Naive thymus-derived CD4-positive, alpha-beta T cell (primary cell): Measurements from ENCODE around the gene C1QTNF3. TPM values are rescaled to one million over a fixed set of nuclear protein-coding genes. Genes with fewer than 3 reads are reported as not detected.
A peak's percentile ranks its signal among the peaks of the same experiment; 100 is the strongest.

ENCODE experiments used
- ATAC-seq: fragments of 150-1000 bp; cut with Tn5 transposase; 2 replicates; pipeline ENCODE4 v1.10.0; 2021; ENCODE audit warnings: mild to moderate bottlenecking, moderate library complexity
- CTCF ChIA-PET: fragments of 350-600 bp; sonication (Branson Sonifier 250); formaldehyde crosslinking; loops from one replicate; lab custom pipeline; 2021; ENCODE audit warnings: antibody characterized with exemption; lab: Charles Lee
- POLR2A ChIA-PET: fragments of 350-600 bp; sonication (Branson Sonifier 250); formaldehyde crosslinking; loops from one replicate; lab custom pipeline; 2021; ENCODE audit warnings: antibody characterized with exemption, inconsistent platforms; lab: Charles Lee
- DNase-seq, 9 donors: peaks; one replicate each; pipeline versions ENCODE4 v3.0.0 to v3.0.0-alpha.2; 2020 to 2022; ENCODE audit warnings: mixed read lengths in 1 of 9
- H3K27ac ChIP-seq: one replicate; pipeline ENCODE4 v1.7.0; 2013; ENCODE audit warnings: mild to moderate bottlenecking, low read depth, low read length, moderate library complexity
- H3K27me3 ChIP-seq, 2 donors: one replicate each; pipeline ENCODE4 v1.7.0; 2013; ENCODE audit warnings: low read length in 2 of 2, mild to moderate bottlenecking in 2 of 2, moderate library complexity in 2 of 2; ENCODE audit not compliant: control insufficient read depth in 2 of 2, insufficient read depth in 2 of 2
- H3K36me3 ChIP-seq, 3 experiments: 1 replicate in 2 of 3; 2 replicates in 1 of 3; pipeline ENCODE4 v1.7.0; 2013; ENCODE audit warnings: low read length in 3 of 3, mild to moderate bottlenecking in 3 of 3, moderate library complexity in 1 of 3; ENCODE audit not compliant: insufficient read depth in 3 of 3, control insufficient read depth in 2 of 3
- H3K4me1 ChIP-seq, 2 donors: one replicate each; pipeline ENCODE4 v1.7.0; 2013; ENCODE audit warnings: low read length in 2 of 2, mild to moderate bottlenecking in 2 of 2, moderate library complexity in 1 of 2; ENCODE audit not compliant: control insufficient read depth in 2 of 2, insufficient read depth in 2 of 2
- H3K4me3 ChIP-seq: 2 replicates; pipeline ENCODE4 v1.7.0; 2013; ENCODE audit warnings: mild to moderate bottlenecking, low read length
- H3K9me3 ChIP-seq, 3 experiments: 1 replicate in 2 of 3; 2 replicates in 1 of 3; pipeline ENCODE4 v1.7.0; 2013; ENCODE audit warnings: low read length in 3 of 3; ENCODE audit not compliant: control insufficient read depth in 2 of 3
- H3K27ac Mint-ChIP-seq, 9 donors: one replicate each; pipeline ENCODE4 v1.8.0; 2020 to 2022; ENCODE audit warnings: mixed read lengths in 9 of 9, mild to moderate bottlenecking in 8 of 9, moderate library complexity in 5 of 9, inconsistent platforms in 2 of 9
- H3K27me3 Mint-ChIP-seq, 5 donors: one replicate each; pipeline ENCODE4 v1.8.0; 2021 to 2022; ENCODE audit warnings: mixed read lengths in 5 of 5, mild to moderate bottlenecking in 1 of 5
- H3K36me3 Mint-ChIP-seq, 5 donors: one replicate each; pipeline ENCODE4 v1.8.0; 2020 to 2022; ENCODE audit warnings: mixed read lengths in 5 of 5, mild to moderate bottlenecking in 3 of 5, inconsistent platforms in 1 of 5
- H3K4me1 Mint-ChIP-seq, 7 donors: one replicate each; pipeline ENCODE4 v1.8.0; 2020 to 2022; ENCODE audit warnings: mixed read lengths in 7 of 7, mild to moderate bottlenecking in 3 of 7, inconsistent platforms in 1 of 7
- H3K4me3 Mint-ChIP-seq, 10 donors: one replicate each; pipeline ENCODE4 v1.8.0; 2020 to 2022; ENCODE audit warnings: mild to moderate bottlenecking in 10 of 10, mixed read lengths in 10 of 10, moderate library complexity in 6 of 10, inconsistent platforms in 2 of 10
- H3K9me3 Mint-ChIP-seq, 11 donors: one replicate each; pipeline ENCODE4 v1.8.0; 2020 to 2022; ENCODE audit warnings: mixed read lengths in 11 of 11, mild to moderate bottlenecking in 4 of 11, inconsistent platforms in 1 of 11, moderate library complexity in 1 of 11
- intact Hi-C, 2 donors: fragments of 100-400 bp; cut with micrococcal nuclease; formaldehyde crosslinking; loops; one replicate each; pipeline ENCODE4 v1.15.1; 2023
- polyA plus RNA-seq, 2 donors: library from polyadenylated mRNA; unstranded; fragments of 300-500 nt; fragmentation: Illumina TruSeq; gene quantifications; one replicate each; pipeline ENCODE4 v1.2.3, GENCODE V29; 2021
- total RNA-seq, 6 experiments: library from RNA in 5 of 6; stranded (reverse) in 5 of 6; gene quantifications; 1 replicate in 5 of 6; 2 replicates in 1 of 6; pipeline ENCODE4 v1.2.3 and lab custom pipeline; 2021 to 2026

The C1QTNF3 gene
- total and polyA plus RNA-seq, 7 experiments from 2014 or later = 0.32 to 8.8 (median 5.8) TPM

DNA sequence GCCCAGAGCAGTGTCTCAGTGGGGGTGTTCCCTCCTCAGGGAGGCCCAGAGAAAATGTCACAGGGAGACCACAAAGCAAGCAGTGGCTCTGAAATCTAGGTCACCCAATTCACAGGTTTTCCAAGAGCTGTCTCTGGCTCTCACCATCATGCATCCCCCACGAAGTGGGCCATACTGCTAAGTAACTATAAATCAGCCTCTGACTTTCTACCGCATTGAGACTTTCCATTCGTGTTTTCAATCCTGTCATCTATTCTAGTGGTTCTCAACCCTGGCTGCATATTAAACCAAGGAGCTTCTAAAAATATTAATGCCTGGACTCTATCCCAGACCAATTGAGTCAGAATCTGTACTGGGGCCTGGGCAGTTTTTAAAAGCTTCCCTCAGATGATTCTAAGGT lies 2.0 kb upstream of the C1QTNF3 start:
- intact Hi-C loops = no loop called here
- Histone ChIP-seq H3K36me3 (peaks cover 0 to 4% (median under 1%) of the 10 kb centered on the region in 3 experiments), H3K27me3 (no peaks in the 10 kb centered on the region), H3K9me3 (no peaks in the 10 kb centered on the region), H3K4me1 (no peaks in the 10 kb centered on the region), H3K4me3 (no peak overlapping the region), H3K27ac (no peak overlapping the region)
- Mint-ChIP-seq H3K27ac (no peak overlapping the region), H3K27me3 (no peaks in the 10 kb centered on the region), H3K4me1 (peaks cover 0 to 18% (median 0%) of the 10 kb centered on the region in 7 donors), H3K9me3 (no peaks in the 10 kb centered on the region), H3K36me3 (peaks cover 0 to 37% (median 13%) of the 10 kb centered on the region in 5 donors), H3K4me3 (no peak overlapping the region)
- DNase-seq (no peak), ATAC-seq (peak; percentile 64)
- ChIA-PET CTCF (no interaction called here), POLR2A (no interaction called here)

DNA sequence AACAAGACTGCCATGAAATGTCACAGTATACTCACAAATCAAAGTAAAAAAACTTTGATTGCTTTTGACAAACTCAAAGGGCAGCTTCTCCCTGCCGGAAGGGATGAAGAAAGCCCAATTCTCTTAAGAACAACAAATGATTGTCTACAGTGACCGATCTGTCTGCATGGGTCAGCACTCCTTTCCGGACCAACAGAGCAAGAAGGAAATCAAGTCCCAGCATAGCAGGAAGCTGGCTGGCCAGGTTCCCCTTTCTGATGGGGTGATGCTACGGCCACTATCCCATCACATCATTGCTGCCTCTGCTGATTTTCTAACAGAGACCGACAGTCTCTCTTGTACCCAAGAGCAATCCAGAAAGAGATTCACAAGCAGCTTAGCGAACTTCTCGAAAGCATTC lies 692 bp downstream of the C1QTNF3 start:
- CTCF ChIA-PET = interaction anchor here (0.6 kb wide), 1 partner anchor 39 kb away, joined by 4 read pairs; no protein-coding TSS in a partner anchor
- H3K9me3 Mint-ChIP-seq = peaks cover 0 to 2% (median 0%) of the 10 kb centered on the region in 11 donors
- Histone ChIP-seq H3K4me3 (no peak overlapping the region), H3K27ac (no peak overlapping the region), H3K9me3 (no peaks in the 10 kb centered on the region), H3K4me1 (no peaks in the 10 kb centered on the region), H3K27me3 (no peaks in the 10 kb centered on the region), H3K36me3 (peaks cover 0 to 3% (median 0%) of the 10 kb centered on the region in 3 experiments)
- peaks cover 0 to 26% (median 4%) of the 10 kb centered on the region in 5 donors for H3K36me3 Mint-ChIP-seq
- H3K27me3 Mint-ChIP-seq = no peaks in the 10 kb centered on the region
- H3K4me1 Mint-ChIP-seq = peaks cover 0 to 18% (median 0%) of the 10 kb centered on the region in 7 donors
- POLR2A ChIA-PET = no interaction called here
- ATAC-seq (no peak), DNase-seq (no peak)
- no peak overlapping the region for H3K4me3 Mint-ChIP-seq
- intact Hi-C loops = no loop called here
- no peak overlapping the region for H3K27ac Mint-ChIP-seq

DNA sequence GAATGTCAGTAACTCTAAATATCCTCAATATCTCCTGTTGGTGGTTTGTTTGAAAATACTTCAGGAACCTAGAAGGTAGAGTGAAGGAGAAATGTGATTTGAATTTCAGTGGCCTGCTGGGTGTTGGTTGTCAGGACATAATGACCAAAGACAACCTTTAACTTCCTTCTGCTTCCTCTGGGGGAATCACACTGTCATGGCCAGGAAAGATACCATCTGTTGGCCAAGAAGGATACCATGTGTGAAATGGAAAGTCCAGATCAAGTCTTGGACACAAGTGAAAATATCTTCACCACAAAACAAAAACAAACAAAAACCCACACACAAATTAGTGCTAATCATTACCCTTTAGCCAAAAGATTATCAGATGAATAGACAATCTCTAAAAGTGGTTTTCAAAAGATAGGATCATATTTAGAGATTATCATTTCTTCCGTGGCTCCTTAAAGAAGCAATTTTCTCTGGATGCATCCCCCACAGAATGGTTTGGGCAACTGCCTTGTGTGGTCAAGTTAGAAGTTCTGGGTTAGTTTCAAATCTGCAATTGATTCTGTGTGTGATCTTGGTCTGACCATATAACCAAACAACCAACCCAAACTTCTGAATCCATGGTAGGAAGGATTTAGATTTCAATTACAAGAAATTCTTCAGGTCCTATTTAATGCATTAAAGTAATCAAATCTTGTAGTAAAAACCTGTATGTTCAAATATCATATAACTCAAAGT lies 1.6 kb downstream of the C1QTNF3 start:
- no peaks in the 10 kb centered on the region for H3K9me3 ChIP-seq
- no peaks in the 10 kb centered on the region for H3K36me3 ChIP-seq
- peaks cover 0 to 30% (median 4%) of the 10 kb centered on the region in 5 donors for H3K36me3 Mint-ChIP-seq
- no peak overlapping the region for H3K27ac ChIP-seq
- H3K4me1 ChIP-seq = no peaks in the 10 kb centered on the region
- no peak overlapping the region for H3K27ac Mint-ChIP-seq
- H3K27me3 ChIP-seq = no peaks in the 10 kb centered on the region
- H3K9me3 Mint-ChIP-seq = peaks cover 0 to 2% (median 0%) of the 10 kb centered on the region in 11 donors
- DNase-seq (no peak), ATAC-seq (no peak)
- ChIA-PET CTCF (no interaction called here), POLR2A (no interaction called here)
- no peaks in the 10 kb centered on the region for H3K27me3 Mint-ChIP-seq
- no peak overlapping the region for H3K4me3 ChIP-seq
- intact Hi-C loops = no loop called here
- H3K4me1 Mint-ChIP-seq = peaks cover 0 to 18% (median 0%) of the 10 kb centered on the region in 7 donors
- H3K4me3 Mint-ChIP-seq = no peak overlapping the region

DNA sequence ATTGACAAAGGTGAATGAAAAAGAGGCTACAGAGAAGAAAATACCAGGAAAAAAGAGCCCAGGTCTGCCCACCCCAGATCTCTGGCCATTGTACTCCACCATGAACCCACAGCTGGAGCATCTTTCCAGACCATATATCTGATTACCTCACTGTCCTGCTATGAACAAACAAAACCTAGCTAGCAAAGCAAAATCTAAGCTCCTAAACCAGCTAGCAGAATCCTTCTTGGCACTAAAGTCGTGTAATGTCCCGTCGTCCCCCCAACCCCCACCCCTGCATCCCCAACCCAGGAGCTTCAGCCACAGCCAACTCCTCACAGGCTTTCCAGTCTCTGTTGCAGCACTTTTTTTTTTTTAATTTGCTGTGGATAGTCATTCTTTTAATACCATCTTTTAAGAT lies 2.5 kb downstream of the C1QTNF3 start:
- H3K4me1 Mint-ChIP-seq = peaks cover 0 to 18% (median 0%) of the 10 kb centered on the region in 7 donors
- Histone ChIP-seq H3K4me1 (no peaks in the 10 kb centered on the region), H3K27me3 (no peaks in the 10 kb centered on the region), H3K9me3 (no peaks in the 10 kb centered on the region), H3K4me3 (no peak overlapping the region), H3K27ac (no peak overlapping the region), H3K36me3 (peaks cover 0 to 5% (median 0%) of the 10 kb centered on the region in 3 experiments)
- peaks cover 0 to 34% (median 4%) of the 10 kb centered on the region in 5 donors for H3K36me3 Mint-ChIP-seq
- POLR2A ChIA-PET = no interaction called here
- CTCF ChIA-PET = no interaction called here
- H3K27me3 Mint-ChIP-seq = no peaks in the 10 kb centered on the region
- intact Hi-C loops = no loop called here
- ATAC-seq = no peak
- H3K4me3 Mint-ChIP-seq = no peak overlapping the region
- DNase-seq = no peak
- H3K27ac Mint-ChIP-seq = no peak overlapping the region
- peaks cover 0 to 2% (median 0%) of the 10 kb centered on the region in 11 donors for H3K9me3 Mint-ChIP-seq

DNA sequence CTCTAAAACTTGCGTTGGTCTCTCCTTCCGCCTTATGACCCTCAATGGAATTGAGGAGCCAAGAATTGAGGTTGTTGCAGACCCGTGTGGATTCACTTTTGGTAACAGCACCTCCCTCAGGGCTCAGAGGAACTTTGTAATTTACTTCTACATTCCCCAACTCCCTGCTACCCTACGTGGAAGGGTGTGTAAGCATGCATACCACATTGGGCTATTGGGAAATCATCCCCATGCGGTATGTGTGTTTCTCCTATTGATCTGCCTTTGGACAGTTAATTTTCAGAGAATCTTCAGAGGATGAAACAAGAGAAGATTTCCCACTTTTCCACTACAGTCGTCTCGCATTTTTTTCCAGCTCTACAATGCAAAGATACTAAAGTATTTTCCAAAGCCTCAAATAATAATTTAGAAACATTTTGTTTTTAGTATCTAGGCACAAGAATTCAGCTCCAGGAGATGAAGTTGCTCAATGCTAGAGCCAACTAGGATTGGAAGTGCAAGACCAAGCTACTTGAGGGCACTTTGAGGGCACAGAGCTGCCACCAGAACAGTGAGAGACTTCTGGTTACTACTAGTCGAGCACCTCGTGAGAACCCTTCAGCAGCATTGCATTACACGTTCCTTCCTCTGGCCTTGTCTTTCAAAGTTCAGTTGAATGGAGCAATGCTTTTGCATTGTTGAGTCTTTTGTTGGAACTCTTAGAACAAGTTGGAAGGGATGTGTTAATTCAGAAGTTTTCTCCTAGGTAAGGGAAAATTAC lies 3.4 kb downstream of the C1QTNF3 start:
- ATAC-seq = no peak
- Mint-ChIP-seq H3K9me3 (peaks cover 0 to 2% (median 0%) of the 10 kb centered on the region in 11 donors), H3K4me1 (peaks cover 0 to 14% (median 0%) of the 10 kb centered on the region in 7 donors), H3K27ac (no peak overlapping the region), H3K27me3 (no peaks in the 10 kb centered on the region), H3K36me3 (peaks cover 5 to 43% (median 9%) of the 10 kb centered on the region in 5 donors), H3K4me3 (no peak overlapping the region)
- no peaks in the 10 kb centered on the region for H3K27me3 ChIP-seq
- H3K36me3 ChIP-seq = peaks cover 0 to 14% (median 0%) of the 10 kb centered on the region in 3 experiments
- no peaks in the 10 kb centered on the region for H3K4me1 ChIP-seq
- ChIA-PET POLR2A (no interaction called here), CTCF (no interaction called here)
- DNase-seq = no peak
- H3K4me3 ChIP-seq = no peak overlapping the region
- no peak overlapping the region for H3K27ac ChIP-seq
- intact Hi-C loops = no loop called here
- no peaks in the 10 kb centered on the region for H3K9me3 ChIP-seq

DNA sequence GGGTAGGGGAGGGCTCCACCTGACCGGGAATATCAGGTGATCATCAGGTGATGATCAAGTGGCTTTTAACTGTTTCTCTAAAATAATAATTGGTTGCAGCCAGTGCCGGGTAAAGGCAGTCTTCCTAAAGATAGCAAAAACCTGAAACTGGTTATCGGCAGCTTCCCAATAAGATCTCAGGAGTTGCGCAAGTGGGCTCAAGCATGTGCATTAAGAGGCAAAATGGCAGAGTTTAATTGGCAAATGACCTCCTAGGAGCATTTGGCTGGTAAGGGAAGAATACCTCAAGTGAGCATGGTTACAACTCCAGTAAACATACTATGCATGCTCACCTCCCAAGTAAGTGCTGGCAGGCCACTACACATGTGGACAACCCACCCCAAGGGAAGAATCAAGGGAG lies 4.2 kb downstream of the C1QTNF3 start:
- ATAC-seq = no peak

More for the DNA sequence above, 4.2 kb downstream of the C1QTNF3 start:
- Histone ChIP-seq H3K4me3 (no peak overlapping the region), H3K9me3 (no peaks in the 10 kb centered on the region), H3K27me3 (no peaks in the 10 kb centered on the region), H3K36me3 (peaks cover 0 to 20% (median 0%) of the 10 kb centered on the region in 3 experiments), H3K27ac (no peak overlapping the region), H3K4me1 (no peaks in the 10 kb centered on the region)
- Mint-ChIP-seq H3K4me1 (peaks cover 0 to 14% (median 0%) of the 10 kb centered on the region in 7 donors), H3K9me3 (peaks cover 0 to 2% (median 0%) of the 10 kb centered on the region in 11 donors), H3K27me3 (no peaks in the 10 kb centered on the region), H3K36me3 (peaks cover 6 to 46% (median 11%) of the 10 kb centered on the region in 5 donors), H3K4me3 (no peak overlapping the region), H3K27ac (no peak overlapping the region)
- POLR2A ChIA-PET = no interaction called here
- CTCF ChIA-PET = no interaction called here
- intact Hi-C loops = no loop called here
- DNase-seq = no peak
